ENCODE results near the gene KDM8. TPM values are rescaled to one million over a fixed set of nuclear protein-coding genes. Genes with fewer than 3 reads are reported as not detected.

Gene KDM8
- total and polyA plus RNA-seq, 9 of the 15 experiments (the other 6 are each of a cell fraction or from before 2014, with no cell fraction given): 0.61 to 9.1 (median 5.4) TPM

GRCh38 chr16:27203507-27204311, at the start of gene KDM8 (continued):
- no peak for TF ChIP-seq NCOA2 (IDR thresholded peaks at IDR 0.05; ENCODE audit: partially characterized antibody in 2 of 2)
- no peak for TF ChIP-seq ZNF589 (CRISPR knock-in tag; IDR thresholded peaks at IDR 0.05; ENCODE audit: low read depth)
- TF ChIP-seq ZNF436 (CRISPR knock-in tag; IDR thresholded peaks at IDR 0.05): no peak
- TF ChIP-seq SIRT6 (IDR thresholded peaks at IDR 0.05; ENCODE audit: low read depth, low read length): no peak
- TF ChIP-seq E2F8 (IDR thresholded peaks at IDR 0.05; ENCODE audit: low read depth, partially characterized antibody): no peak
- no peak for TF ChIP-seq HOXB6 (CRISPR knock-in tag; IDR thresholded peaks at IDR 0.05; ENCODE audit: borderline replicate concordance)
- TF ChIP-seq TAF1 (IDR thresholded peaks at IDR 0.05; ENCODE audit: control insufficient read depth, extremely low read depth, insufficient read depth, low read length, severe bottlenecking): peak; percentile 60
- no peak for TF ChIP-seq ZNF444 (CRISPR knock-in tag; IDR thresholded peaks at IDR 0.05)
- TF ChIP-seq BMI1 (IDR thresholded peaks at IDR 0.05; ENCODE audit: low read length): no peak
- TF ChIP-seq EP300 (IDR thresholded peaks at IDR 0.05; ENCODE audit: low read length): peak; percentile 41
- TF ChIP-seq NFYB (IDR thresholded peaks at IDR 0.05; ENCODE audit: extremely low read depth, insufficient read length): no peak
- TF ChIP-seq MLLT1 (IDR thresholded peaks at IDR 0.05): no peak

Measured in K562 (cell line).